NCI-H2196 (cell line): ENCODE data around the gene MESP1.
A peak's percentile ranks its signal among the peaks of the same experiment; 100 is the strongest.

Experiments used
- DNase-seq: peaks from one replicate; lab custom pipeline; 2025; ENCODE audit not compliant: unreplicated experiment; lab: John Stamatoyannopoulos, UW

Gene MESP1

GRCh38 chr15:89731275-89731674 is 19.8 kb downstream of the MESP1 start:
- DNase-seq, result no peak

GRCh38 chr15:89728254-89728653 is 22.8 kb downstream of the MESP1 start:
- no peak for DNase-seq

GRCh38 chr15:89725064-89725463 is 26.0 kb downstream of the MESP1 start:
- no peak for DNase-seq

- DNase-seq, result no peak
These were observed 26.4 kb downstream of the MESP1 start for GRCh38 chr15:89724621-89725020.

- no peak for DNase-seq
These were observed 28.0 kb downstream of the MESP1 start for GRCh38 chr15:89723031-89723430.

GRCh38 chr15:89714775-89715174 is 36.3 kb downstream of the MESP1 start:
- DNase-seq, result no peak

GRCh38 chr15:89707577-89707976 is 43.5 kb downstream of the MESP1 start:
- peak; percentile 1 for DNase-seq

GRCh38 chr15:89704411-89704810 is 46.6 kb downstream of the MESP1 start:
- DNase-seq, result no peak
